MM.1S (cell line): ENCODE data around the gene DNASE1L2.

Experiments used
- DNase-seq: peaks from one replicate; pipeline ENCODE4 v3.0.0-alpha.2; 2015
- H2AFZ ChIP-seq: fragments of 300-600 bp; sonication (generic); 2 replicates; pipeline ENCODE4 v1.6.0; 2016; ENCODE audit warnings: antibody characterized with exemption, low read length
- H3F3A ChIP-seq: fragments of 300-600 bp; sonication (generic); 2 replicates; pipeline ENCODE4 v1.6.1; 2016; ENCODE audit warnings: mild to moderate bottlenecking, antibody characterized with exemption, low read length, moderate library complexity, mixed read lengths; ENCODE audit not compliant: insufficient read depth
- H3K27ac ChIP-seq: fragments of 300-600 bp; sonication (generic); 2 replicates; pipeline ENCODE4 v1.5.1; 2016; ENCODE audit warnings: mild to moderate bottlenecking, low read length
- H3K27me3 ChIP-seq: fragments of 300-600 bp; sonication (generic); replicated peaks from 2 replicates; pipeline ENCODE4 v1.6.0; 2016; ENCODE audit warnings: low read length; ENCODE audit not compliant: insufficient read depth
- H3K36me3 ChIP-seq: fragments of 300-600 bp; sonication (generic); replicated peaks from 2 replicates; pipeline ENCODE4 v1.6.1; 2016; ENCODE audit warnings: mild to moderate bottlenecking, low read length, mixed read lengths; ENCODE audit not compliant: insufficient read depth
- H3K4me1 ChIP-seq: fragments of 300-600 bp; sonication (generic); 2 replicates; pipeline ENCODE4 v1.6.1; 2016; ENCODE audit warnings: low read length, mixed read lengths
- H3K4me2 ChIP-seq: fragments of 300-600 bp; sonication (generic); 2 replicates; pipeline ENCODE4 v1.6.0; 2016; ENCODE audit warnings: low read depth, low read length
- H3K4me3 ChIP-seq: fragments of 300-600 bp; sonication (generic); 2 replicates; pipeline ENCODE4 v1.5.1; 2016; ENCODE audit warnings: low read length, mixed read lengths
- H3K79me2 ChIP-seq: fragments of 300-600 bp; sonication (generic); 2 replicates; pipeline ENCODE4 v1.6.1; 2016; ENCODE audit warnings: mixed run types, low read length, mixed read lengths
- H3K9ac ChIP-seq: fragments of 300-600 bp; sonication (generic); 2 replicates; pipeline ENCODE4 v1.6.1; 2016; ENCODE audit warnings: low read length, mixed read lengths
- H3K9me2 ChIP-seq: fragments of 300-600 bp; sonication (generic); replicated peaks from 2 replicates; pipeline ENCODE4 v1.6.1; 2016; ENCODE audit warnings: mild to moderate bottlenecking, low read length, mixed read lengths; ENCODE audit not compliant: insufficient read depth
- H3K9me3 ChIP-seq: fragments of 300-600 bp; sonication (generic); replicated peaks from 2 replicates; pipeline ENCODE4 v1.6.1; 2016; ENCODE audit warnings: mild to moderate bottlenecking, low read length, mixed read lengths; ENCODE audit not compliant: insufficient read depth
- H4K20me1 ChIP-seq: fragments of 300-600 bp; sonication (generic); 2 replicates; pipeline ENCODE4 v1.6.1; 2016; ENCODE audit warnings: mild to moderate bottlenecking, low read length, moderate library complexity, mixed read lengths; ENCODE audit not compliant: insufficient read depth
- EZH2 ChIP-seq: fragments of 300-600 bp; sonication (generic); optimal IDR thresholded peaks from 2 replicates; pipeline ENCODE3; 2017; ENCODE audit warnings: low read depth, mild to moderate bottlenecking, antibody characterized with exemption, low read length, mixed read lengths
- EZH2phosphoT487 ChIP-seq: fragments of 300-600 bp; sonication (generic); IDR thresholded peaks from 2 replicates; pipeline ENCODE4 v1.6.1; 2018; ENCODE audit warnings: antibody characterized with exemption, low read length
- TF ChIP-seq, protein P1 (sequence below): fragments of 300-600 bp; sonication (generic); IDR thresholded peaks from 2 replicates; pipeline ENCODE4 v1.5.1; 2016; ENCODE audit warnings: antibody characterized with exemption, low read length, mixed read lengths

DNASE1L2 gene

DNA sequence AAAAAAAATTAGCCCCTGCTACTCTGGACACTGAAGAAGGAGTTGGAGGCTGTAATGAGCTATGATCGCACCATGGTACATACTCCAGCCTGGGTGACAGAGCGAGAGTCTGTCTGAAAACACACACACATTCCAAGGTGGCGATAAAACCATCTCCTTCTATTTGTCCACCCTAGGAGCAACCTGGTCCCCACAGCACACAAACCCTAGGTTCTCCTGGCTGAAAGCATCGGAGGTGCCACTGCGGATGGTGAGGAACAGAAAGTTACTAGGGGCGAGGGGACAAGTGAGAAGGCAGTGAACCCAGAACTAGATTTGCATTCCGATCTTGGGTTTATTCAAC, 16.5 kb downstream of the DNASE1L2 start:
- H3K4me3 ChIP-seq, result no peak overlapping the region
- H3K79me2 ChIP-seq, result peaks cover 58% of the 10 kb centered on the region
- peaks cover 36% of the 10 kb centered on the region for H3F3A ChIP-seq
- no peak overlapping the region for H3K4me2 ChIP-seq
- H3K9me3 ChIP-seq, result no peaks in the 10 kb centered on the region
- H4K20me1 ChIP-seq, result no peaks in the 10 kb centered on the region
- H3K4me1 ChIP-seq, result peaks cover 7% of the 10 kb centered on the region
- no peak for DNase-seq
- H3K36me3 ChIP-seq, result peaks cover 21% of the 10 kb centered on the region
- no peaks in the 10 kb centered on the region for H3K9me2 ChIP-seq
- H3K9ac ChIP-seq, result no peak overlapping the region
- no peak overlapping the region; the same call in 1 of the 2 replicates for H3K27ac ChIP-seq
- no peaks in the 10 kb centered on the region for H3K27me3 ChIP-seq
- no peak overlapping the region for H2AFZ ChIP-seq
- TF ChIP-seq, protein P1, sequence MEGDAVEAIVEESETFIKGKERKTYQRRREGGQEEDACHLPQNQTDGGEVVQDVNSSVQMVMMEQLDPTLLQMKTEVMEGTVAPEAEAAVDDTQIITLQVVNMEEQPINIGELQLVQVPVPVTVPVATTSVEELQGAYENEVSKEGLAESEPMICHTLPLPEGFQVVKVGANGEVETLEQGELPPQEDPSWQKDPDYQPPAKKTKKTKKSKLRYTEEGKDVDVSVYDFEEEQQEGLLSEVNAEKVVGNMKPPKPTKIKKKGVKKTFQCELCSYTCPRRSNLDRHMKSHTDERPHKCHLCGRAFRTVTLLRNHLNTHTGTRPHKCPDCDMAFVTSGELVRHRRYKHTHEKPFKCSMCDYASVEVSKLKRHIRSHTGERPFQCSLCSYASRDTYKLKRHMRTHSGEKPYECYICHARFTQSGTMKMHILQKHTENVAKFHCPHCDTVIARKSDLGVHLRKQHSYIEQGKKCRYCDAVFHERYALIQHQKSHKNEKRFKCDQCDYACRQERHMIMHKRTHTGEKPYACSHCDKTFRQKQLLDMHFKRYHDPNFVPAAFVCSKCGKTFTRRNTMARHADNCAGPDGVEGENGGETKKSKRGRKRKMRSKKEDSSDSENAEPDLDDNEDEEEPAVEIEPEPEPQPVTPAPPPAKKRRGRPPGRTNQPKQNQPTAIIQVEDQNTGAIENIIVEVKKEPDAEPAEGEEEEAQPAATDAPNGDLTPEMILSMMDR, result no peak
- TF ChIP-seq EZH2phosphoT487 (no peak), EZH2 (no peak)

DNA sequence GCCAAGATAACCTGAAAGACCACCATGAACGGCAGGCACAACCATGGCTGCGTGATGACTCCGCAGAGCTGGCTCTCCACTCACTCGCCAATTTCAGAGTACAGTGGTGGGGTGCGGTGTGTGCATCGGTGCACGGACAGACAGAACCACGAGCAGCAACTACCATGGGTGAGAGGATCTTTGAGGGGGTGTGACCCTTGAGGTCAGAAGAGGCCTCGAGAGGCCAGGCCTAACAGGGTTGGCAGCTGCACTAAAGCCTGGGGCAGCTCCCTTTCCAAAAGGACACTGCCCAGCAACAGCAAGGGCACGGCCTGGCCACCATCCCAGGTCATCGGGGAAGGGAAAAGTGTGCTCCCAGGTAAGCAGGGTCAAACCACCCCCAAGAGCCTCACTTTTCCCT, 17.0 kb downstream of the DNASE1L2 start:
- no peak for DNase-seq
- peaks cover 26% of the 10 kb centered on the region for H3K36me3 ChIP-seq
- peaks cover 36% of the 10 kb centered on the region for H3F3A ChIP-seq
- no peak overlapping the region for H3K9ac ChIP-seq
- no peak overlapping the region for H3K4me3 ChIP-seq
- no peaks in the 10 kb centered on the region for H3K9me2 ChIP-seq
- H3K4me1 ChIP-seq, result peaks cover 7% of the 10 kb centered on the region
- H3K79me2 ChIP-seq, result peaks cover 58% of the 10 kb centered on the region
- H3K4me2 ChIP-seq, result no peak overlapping the region
- no peaks in the 10 kb centered on the region for H4K20me1 ChIP-seq
- no peak overlapping the region for H2AFZ ChIP-seq
- no peak for TF ChIP-seq EZH2phosphoT487
- TF ChIP-seq, protein P1, result no peak
- no peak for TF ChIP-seq EZH2
- H3K9me3 ChIP-seq, result no peaks in the 10 kb centered on the region
- H3K27me3 ChIP-seq, result no peaks in the 10 kb centered on the region
- H3K27ac ChIP-seq, result no peak overlapping the region

DNA sequence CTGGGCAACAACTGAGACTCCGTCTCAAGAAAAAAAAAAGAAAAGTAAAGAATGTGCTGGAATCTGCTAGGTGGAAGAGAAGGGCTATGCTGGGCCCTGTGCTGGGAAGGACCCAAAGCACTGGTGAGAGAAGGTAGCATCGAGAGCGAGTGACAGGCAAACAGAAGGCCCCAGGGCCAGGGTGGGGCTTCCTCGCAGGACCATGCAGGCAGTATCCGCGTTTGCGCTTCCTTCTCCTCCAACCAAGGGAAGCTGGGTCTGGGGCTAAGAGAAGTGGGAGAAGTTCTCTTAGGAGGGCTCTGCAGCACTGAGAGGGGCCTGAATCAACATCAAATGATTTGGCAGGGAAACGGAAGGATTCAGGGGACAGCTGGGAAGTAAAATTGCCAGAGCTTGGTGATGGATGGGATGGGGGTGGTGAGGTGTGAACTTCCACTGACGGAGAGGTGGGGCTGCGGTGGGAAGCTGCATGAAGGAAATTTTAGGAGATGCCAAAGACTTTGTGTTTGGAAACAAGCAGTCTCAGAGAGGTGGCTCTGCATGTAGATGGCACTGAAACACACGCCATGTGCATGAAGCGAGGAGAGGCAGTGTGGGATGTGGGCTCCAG, 20.4 kb downstream of the DNASE1L2 start:
- peaks cover 43% of the 10 kb centered on the region for H3K36me3 ChIP-seq
- peaks cover 64% of the 10 kb centered on the region for H3K79me2 ChIP-seq
- H3K9ac ChIP-seq, result no peak overlapping the region
- no peaks in the 10 kb centered on the region for H3K27me3 ChIP-seq
- no peak for DNase-seq
- H3K4me3 ChIP-seq, result no peak overlapping the region
- H3K9me3 ChIP-seq, result no peaks in the 10 kb centered on the region
- no peak overlapping the region for H2AFZ ChIP-seq
- no peaks in the 10 kb centered on the region for H3K9me2 ChIP-seq
- TF ChIP-seq EZH2 (no peak), EZH2phosphoT487 (no peak)
- TF ChIP-seq, protein P1, result no peak
- no peak overlapping the region for H3K4me2 ChIP-seq
- no peaks in the 10 kb centered on the region for H4K20me1 ChIP-seq
- H3K27ac ChIP-seq, result no peak overlapping the region
- H3K4me1 ChIP-seq, result peaks cover 7% of the 10 kb centered on the region
- peaks cover 23% of the 10 kb centered on the region for H3F3A ChIP-seq
